HG03097 (cell line): ENCODE results near the gene GBE1.

Experiments
- ATAC-seq: cut with Tn5 transposase; IDR thresholded peaks from one replicate; pipeline ENCODE4 v1.9.1; 2021; ENCODE audit not compliant: unreplicated experiment, low FRiP score

GBE1 gene

GRCh38 chr3:81440661-81441060 is 320.8 kb downstream of the GBE1 start:
- ATAC-seq = no peak
